Astrocyte (in vitro differentiated cells and primary cell): Measurements from ENCODE around the gene RINL.

Experiments
- CTCF ChIP-seq: IDR thresholded peaks from 2 replicates; pipeline ENCODE4 v1.5.1; 2011; ENCODE audit warnings: low read depth, mild to moderate bottlenecking, inconsistent platforms, low read length, moderate library complexity; ENCODE audit not compliant: insufficient read depth
- EZH2 ChIP-seq: IDR thresholded peaks from 2 replicates; pipeline ENCODE4 v1.6.1; 2012; ENCODE audit warnings: mild to moderate bottlenecking, low read length, inconsistent platforms; ENCODE audit not compliant: insufficient read depth

- no peak for TF ChIP-seq CTCF
- no peak for TF ChIP-seq EZH2
Measured at GRCh38 chr19:38899447-38900201, 21.5 kb upstream of the RINL start, which contains the start of the genes NFKBIB and SIRT2.
